Stimulated activated naive CD8-positive, alpha-beta T cell treated with anti-CD3 and anti-CD28 coated beads, Interleukin-15, Interleukin-2, amounts not matched to agents 100 ng/mL and 50 ng/mL, for 24 hours (primary cell): ENCODE data around the gene TENM4.

Experiments used
- H3K27ac Mint-ChIP-seq: one replicate; pipeline ENCODE4 v1.8.0; 2021; ENCODE audit warnings: mild to moderate bottlenecking, mixed read lengths
- H3K27me3 Mint-ChIP-seq: one replicate; pipeline ENCODE4 v1.8.0; 2021; ENCODE audit warnings: mixed read lengths
- H3K36me3 Mint-ChIP-seq: one replicate; pipeline ENCODE4 v1.8.0; 2021; ENCODE audit warnings: low read depth, mixed read lengths
- H3K4me1 Mint-ChIP-seq: one replicate; pipeline ENCODE4 v1.8.0; 2021; ENCODE audit warnings: low read depth, mixed read lengths
- H3K4me3 Mint-ChIP-seq: one replicate; pipeline ENCODE4 v1.8.0; 2021; ENCODE audit warnings: mild to moderate bottlenecking, mixed read lengths
- H3K9me3 Mint-ChIP-seq: one replicate; pipeline ENCODE4 v1.8.0; 2021; ENCODE audit warnings: mixed read lengths

The TENM4 gene

DNA sequence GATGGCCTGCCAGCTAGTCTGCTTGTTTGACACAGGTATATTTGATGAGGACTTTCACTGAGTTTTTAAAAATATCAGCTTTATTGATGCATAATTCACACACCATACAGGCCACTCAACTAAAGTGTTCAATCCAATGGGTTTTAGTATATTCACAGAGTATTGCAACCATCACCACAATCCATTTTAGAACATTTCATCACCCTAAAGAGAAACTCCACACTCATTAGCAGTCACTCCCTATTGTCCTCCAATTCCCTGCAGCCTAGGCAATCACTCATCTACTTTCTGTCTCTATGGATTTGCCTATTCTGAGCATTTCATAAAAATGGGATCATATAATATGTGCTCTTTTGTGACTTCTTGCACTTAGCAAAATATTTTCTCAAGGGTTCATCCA is 468.2 kb downstream of the TENM4 start:
- Mint-ChIP-seq H3K4me3 (no peak overlapping the region), H3K27me3 (no peaks in the 10 kb centered on the region), H3K27ac (no peak overlapping the region), H3K9me3 (no peaks in the 10 kb centered on the region), H3K36me3 (no peaks in the 10 kb centered on the region), H3K4me1 (no peaks in the 10 kb centered on the region)

DNA sequence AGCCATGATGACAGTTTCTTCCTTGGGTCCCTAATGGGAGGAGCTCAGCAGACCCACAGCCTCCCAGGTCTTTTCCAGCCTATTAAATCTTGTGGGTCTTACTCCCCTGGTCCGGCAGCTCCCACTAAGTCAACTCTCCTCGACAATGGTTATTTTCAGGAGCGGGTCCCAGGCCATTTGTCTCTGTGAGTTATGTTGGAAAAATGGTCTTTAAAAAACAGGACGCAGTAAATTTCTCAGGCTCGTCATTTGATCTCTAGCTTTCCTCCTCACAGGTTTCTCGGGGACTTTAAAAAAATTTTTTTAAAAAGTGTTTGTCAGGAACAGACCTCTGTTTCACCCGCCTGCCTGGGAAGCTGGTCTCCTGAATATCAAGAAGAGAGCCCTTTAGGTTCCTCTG is 468.7 kb downstream of the TENM4 start:
- Mint-ChIP-seq H3K27me3 (peaks cover 1% of the 10 kb centered on the region), H3K9me3 (no peaks in the 10 kb centered on the region), H3K27ac (no peak overlapping the region), H3K36me3 (no peaks in the 10 kb centered on the region), H3K4me1 (no peaks in the 10 kb centered on the region), H3K4me3 (no peak overlapping the region)

DNA sequence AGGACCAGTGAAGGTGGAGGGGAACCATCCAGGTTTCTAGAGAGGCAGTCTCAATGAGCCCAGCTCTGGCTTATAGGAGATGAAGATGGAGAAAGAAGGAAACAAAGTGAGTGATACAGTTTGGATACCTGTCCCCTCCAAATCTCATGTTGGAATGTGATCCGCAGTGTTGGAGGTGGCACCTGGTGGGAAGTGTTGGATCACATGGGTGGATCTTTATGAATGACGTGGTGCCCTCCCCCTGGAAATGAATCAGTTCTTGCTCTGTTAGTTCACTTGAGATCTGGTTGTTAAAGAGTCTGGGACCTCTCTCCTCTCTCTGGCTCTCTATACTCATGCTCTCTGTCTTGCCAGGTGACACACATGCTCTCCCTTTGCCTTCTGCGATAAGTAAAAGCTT is 473.0 kb downstream of the TENM4 start:
- no peak overlapping the region for H3K27ac Mint-ChIP-seq
- H3K27me3 Mint-ChIP-seq: peaks cover 19% of the 10 kb centered on the region
- no peaks in the 10 kb centered on the region for H3K36me3 Mint-ChIP-seq
- H3K9me3 Mint-ChIP-seq: no peaks in the 10 kb centered on the region
- H3K4me3 Mint-ChIP-seq: no peak overlapping the region
- H3K4me1 Mint-ChIP-seq: no peaks in the 10 kb centered on the region

DNA sequence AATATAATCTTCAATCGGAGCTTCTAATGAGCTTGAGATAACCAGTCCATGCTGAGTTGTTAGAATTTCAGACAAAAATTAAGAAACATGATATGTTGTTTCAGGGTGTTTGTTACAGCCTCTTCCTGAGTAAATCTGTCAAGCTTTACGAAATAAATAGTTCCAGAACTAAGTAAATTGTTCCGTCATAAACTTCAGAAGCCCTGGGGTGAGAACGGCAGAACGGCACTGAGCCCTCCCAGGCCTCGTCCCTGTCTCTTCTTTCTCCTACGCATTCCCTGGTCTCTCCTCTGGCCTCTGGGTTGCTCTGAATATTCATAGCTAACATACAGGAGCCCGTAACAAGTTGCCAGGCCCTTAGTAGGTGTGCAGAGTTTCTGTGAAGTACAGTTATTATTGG is 475.4 kb downstream of the TENM4 start:
- H3K4me1 Mint-ChIP-seq: no peaks in the 10 kb centered on the region
- H3K27ac Mint-ChIP-seq: no peak overlapping the region
- peaks cover 40% of the 10 kb centered on the region for H3K27me3 Mint-ChIP-seq
- no peaks in the 10 kb centered on the region for H3K9me3 Mint-ChIP-seq
- H3K4me3 Mint-ChIP-seq: no peak overlapping the region
- H3K36me3 Mint-ChIP-seq: no peaks in the 10 kb centered on the region

DNA sequence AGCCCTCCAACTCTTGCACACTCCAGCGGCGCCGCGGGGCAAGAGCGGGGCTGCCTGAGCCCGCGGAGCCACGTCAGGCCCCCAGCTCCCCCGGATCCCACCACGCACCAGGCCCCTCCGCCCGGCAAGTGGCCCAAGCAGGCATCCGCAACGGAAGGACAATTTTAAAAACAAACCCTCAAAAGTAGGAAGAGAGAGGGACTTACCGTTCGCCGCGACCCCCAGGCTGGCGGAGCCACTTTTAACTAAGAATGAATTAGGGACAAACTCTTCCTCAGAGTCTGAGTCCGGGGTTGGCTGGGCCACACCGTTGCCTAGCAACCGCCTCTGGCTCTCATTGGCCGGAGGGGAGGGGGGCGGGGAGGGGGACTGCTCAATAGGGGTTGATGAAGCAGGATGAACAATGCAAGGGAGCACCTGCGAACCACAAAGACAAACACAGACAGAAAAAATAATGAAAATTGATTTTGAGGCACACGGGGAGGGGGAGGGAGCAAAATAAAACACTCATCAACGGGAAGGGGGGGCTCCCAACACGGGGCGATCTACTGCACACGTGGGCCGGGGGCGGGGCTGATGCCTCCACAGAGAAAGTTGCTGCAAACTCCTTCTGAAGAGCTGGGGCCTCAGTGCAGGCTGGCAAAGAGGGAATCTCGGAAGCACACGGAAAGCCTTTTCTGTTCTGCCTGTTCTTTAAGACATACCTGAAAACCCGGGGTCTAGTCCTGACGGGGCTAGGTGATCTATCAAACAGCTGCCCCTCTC is 478.7 kb downstream of the TENM4 start:
- Mint-ChIP-seq H3K9me3 (no peaks in the 10 kb centered on the region), H3K4me1 (no peaks in the 10 kb centered on the region), H3K4me3 (no peak overlapping the region), H3K36me3 (no peaks in the 10 kb centered on the region), H3K27me3 (peaks cover 41% of the 10 kb centered on the region), H3K27ac (no peak overlapping the region)

DNA sequence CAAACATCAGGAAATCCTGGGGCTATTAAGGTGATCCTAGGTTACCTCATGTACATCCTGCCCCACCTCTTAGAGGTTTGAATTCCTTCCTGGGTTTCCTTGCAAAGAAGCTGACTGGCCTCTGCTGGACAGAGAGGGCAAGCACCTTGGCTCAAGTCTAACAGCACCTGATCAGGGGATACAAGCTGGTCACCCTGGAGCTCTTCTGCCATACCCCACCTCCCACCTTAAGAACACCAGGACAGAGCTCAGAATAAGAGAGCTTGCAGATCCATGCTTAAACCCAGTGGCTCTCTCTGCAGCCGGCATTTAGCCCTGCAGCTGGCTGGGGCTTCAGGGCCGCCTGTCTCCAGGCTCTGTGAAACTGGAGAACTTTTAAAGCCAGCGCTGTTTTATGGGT is 479.6 kb downstream of the TENM4 start:
- Mint-ChIP-seq H3K9me3 (no peaks in the 10 kb centered on the region), H3K4me3 (no peak overlapping the region), H3K4me1 (no peaks in the 10 kb centered on the region), H3K36me3 (no peaks in the 10 kb centered on the region), H3K27ac (no peak overlapping the region), H3K27me3 (peaks cover 40% of the 10 kb centered on the region)

DNA sequence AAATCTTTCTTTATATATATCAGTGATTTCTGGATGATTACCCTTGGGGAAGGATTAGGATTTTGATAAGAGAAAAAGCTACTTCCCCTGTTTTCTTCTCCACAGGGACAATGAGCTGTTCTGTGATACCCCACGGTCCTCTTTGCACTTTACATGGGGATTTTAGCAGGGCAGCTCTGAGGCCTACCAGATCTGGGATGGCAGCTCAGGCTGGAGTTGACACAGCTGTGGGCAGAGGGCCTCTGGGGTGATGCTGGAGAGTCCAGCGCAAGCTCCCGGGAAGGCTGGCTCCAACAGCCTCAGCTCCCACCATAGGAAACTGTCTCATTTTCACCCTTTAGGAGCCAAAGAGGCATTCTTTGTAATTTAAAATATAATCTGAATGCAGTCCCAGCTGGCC is 482.4 kb downstream of the TENM4 start:
- Mint-ChIP-seq H3K4me3 (no peak overlapping the region), H3K4me1 (no peaks in the 10 kb centered on the region), H3K27ac (no peak overlapping the region), H3K27me3 (peaks cover 33% of the 10 kb centered on the region), H3K9me3 (no peaks in the 10 kb centered on the region), H3K36me3 (no peaks in the 10 kb centered on the region)

DNA sequence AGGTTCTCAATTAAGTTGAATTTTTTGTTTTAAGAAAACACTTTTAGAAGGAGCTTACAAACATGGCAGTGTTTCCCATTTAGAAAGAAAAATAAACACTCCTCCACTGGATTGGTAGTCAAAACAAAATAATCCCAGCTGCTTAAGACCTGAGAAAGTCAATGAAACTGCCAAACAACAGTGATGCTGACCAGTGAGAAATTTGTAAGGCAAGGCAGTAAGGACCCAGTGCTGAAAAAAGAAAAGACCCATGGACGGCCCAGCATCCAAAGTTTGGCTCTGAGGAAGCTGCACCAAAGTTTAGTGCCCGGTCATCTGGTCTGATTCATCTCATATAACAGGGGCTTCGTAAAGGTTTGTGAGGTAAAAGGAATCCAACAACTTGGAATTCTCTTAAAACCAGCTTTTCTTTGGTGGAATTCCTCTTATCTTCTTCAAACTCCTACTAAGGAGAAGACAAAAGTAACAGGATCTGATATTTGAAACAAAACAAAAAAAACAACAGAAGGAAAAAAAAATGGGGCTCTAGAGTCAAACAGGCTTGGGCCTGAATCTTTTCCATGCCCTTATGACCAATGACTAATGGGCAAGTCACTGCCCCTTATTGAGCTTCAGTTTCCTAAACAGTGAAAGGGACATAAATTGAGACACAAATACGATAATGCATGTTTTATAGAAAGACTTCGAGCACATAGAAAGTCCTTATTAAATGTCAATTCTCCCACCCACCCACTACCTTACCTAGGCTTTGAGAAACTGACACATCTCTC is 483.2 kb downstream of the TENM4 start:
- Mint-ChIP-seq H3K9me3 (no peaks in the 10 kb centered on the region), H3K27ac (no peak overlapping the region), H3K27me3 (peaks cover 25% of the 10 kb centered on the region), H3K4me3 (no peak overlapping the region), H3K36me3 (no peaks in the 10 kb centered on the region), H3K4me1 (no peaks in the 10 kb centered on the region)

DNA sequence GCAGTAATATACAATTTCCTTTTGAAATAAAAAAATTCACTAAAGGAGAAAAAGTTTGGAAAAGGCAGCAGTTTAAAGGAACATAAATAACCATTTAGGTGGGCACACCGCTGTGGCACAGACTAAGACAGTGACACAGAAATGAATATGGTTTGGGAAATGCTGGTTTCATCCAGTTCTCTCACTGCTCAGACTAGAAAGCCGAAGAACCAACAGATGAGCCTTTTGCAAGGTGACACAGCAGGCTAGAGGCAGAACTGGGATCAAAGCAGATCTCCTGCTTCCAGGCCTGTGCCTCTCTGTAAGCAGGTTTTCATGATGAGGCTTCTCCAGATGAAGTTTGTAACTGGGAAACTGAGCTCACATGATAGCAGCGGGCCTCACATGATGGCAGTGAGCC is 486.1 kb downstream of the TENM4 start:
- Mint-ChIP-seq H3K27ac (no peak overlapping the region), H3K4me3 (no peak overlapping the region), H3K36me3 (no peaks in the 10 kb centered on the region), H3K9me3 (no peaks in the 10 kb centered on the region), H3K27me3 (peaks cover 6% of the 10 kb centered on the region), H3K4me1 (no peaks in the 10 kb centered on the region)

DNA sequence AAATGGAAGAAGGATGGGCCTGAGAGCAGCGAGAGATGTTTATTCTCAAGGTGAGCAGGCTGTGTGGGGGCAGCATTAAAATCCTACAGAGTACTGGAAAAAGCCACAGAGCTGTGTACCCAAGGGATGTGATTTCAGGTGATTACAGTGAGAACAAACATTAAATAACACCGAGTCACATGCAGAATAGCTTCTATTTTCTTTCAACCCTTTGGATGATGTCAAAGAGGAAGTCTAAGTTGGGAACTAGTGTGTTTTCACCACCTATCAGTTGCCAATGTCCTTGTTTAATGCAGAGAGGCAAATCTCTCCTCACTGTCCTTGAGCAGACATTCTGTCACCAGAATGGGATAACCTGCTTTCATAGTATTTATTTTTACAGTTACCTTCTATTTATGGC is 486.6 kb downstream of the TENM4 start:
- H3K4me3 Mint-ChIP-seq: no peak overlapping the region
- H3K27ac Mint-ChIP-seq: no peak overlapping the region
- peaks cover 6% of the 10 kb centered on the region for H3K27me3 Mint-ChIP-seq
- H3K9me3 Mint-ChIP-seq: no peaks in the 10 kb centered on the region
- no peaks in the 10 kb centered on the region for H3K4me1 Mint-ChIP-seq
- H3K36me3 Mint-ChIP-seq: no peaks in the 10 kb centered on the region

- Mint-ChIP-seq H3K27ac (no peak overlapping the region), H3K4me3 (no peak overlapping the region), H3K4me1 (no peaks in the 10 kb centered on the region)
These were observed 487.9 kb downstream of the TENM4 start for GRCh38 chr11:78952890-78953289.

GRCh38 chr11:78952175-78952574 is 488.7 kb downstream of the TENM4 start:
- Mint-ChIP-seq H3K4me3 (no peak overlapping the region), H3K36me3 (no peaks in the 10 kb centered on the region), H3K27me3 (peaks cover 9% of the 10 kb centered on the region), H3K4me1 (no peaks in the 10 kb centered on the region), H3K27ac (no peak overlapping the region), H3K9me3 (no peaks in the 10 kb centered on the region)

More at GRCh38 chr11:78952890-78953289, 487.9 kb downstream of the TENM4 start:
- H3K9me3 Mint-ChIP-seq: no peaks in the 10 kb centered on the region
- peaks cover 9% of the 10 kb centered on the region for H3K27me3 Mint-ChIP-seq
- H3K36me3 Mint-ChIP-seq: no peaks in the 10 kb centered on the region

- Mint-ChIP-seq H3K4me1 (no peaks in the 10 kb centered on the region), H3K27me3 (peaks cover 6% of the 10 kb centered on the region), H3K4me3 (no peak overlapping the region), H3K9me3 (no peaks in the 10 kb centered on the region), H3K27ac (no peak overlapping the region), H3K36me3 (no peaks in the 10 kb centered on the region)
These were observed 490.7 kb downstream of the TENM4 start for GRCh38 chr11:78949976-78950690.

- no peaks in the 10 kb centered on the region for H3K4me1 Mint-ChIP-seq
- no peaks in the 10 kb centered on the region for H3K36me3 Mint-ChIP-seq
- H3K27ac Mint-ChIP-seq: no peak overlapping the region
These were observed 493.6 kb downstream of the TENM4 start for GRCh38 chr11:78946945-78947902.

More at GRCh38 chr11:78946945-78947902, 493.6 kb downstream of the TENM4 start:
- Mint-ChIP-seq H3K9me3 (no peaks in the 10 kb centered on the region), H3K27me3 (peaks cover 10% of the 10 kb centered on the region), H3K4me3 (no peak overlapping the region)
